Measurements from ENCODE around the gene NUDT12. TPM values are rescaled to one million over a fixed set of nuclear protein-coding genes. Genes with fewer than 3 reads are reported as not detected.

NUDT12 gene
- total RNA-seq, 4 donors from 2014 or later, result 1.5 to 37.1 (median 11.5) TPM

GRCh38 chr5:103569313-103570060 lies 6.9 kb upstream of the NUDT12 start:
- Histone ChIP-seq H3K36me3 (no peaks in the 10 kb centered on the region), H3K27me3 (no peaks in the 10 kb centered on the region), H3K4me1 (no peaks in the 10 kb centered on the region), H3K4me3 (no peak overlapping the region), H3K27ac (no peak overlapping the region), H3K9me3 (no peaks in the 10 kb centered on the region)
- TF ChIP-seq POLR2A (IDR thresholded peaks at IDR 0.05) (no peak), CTCF (IDR thresholded peaks at IDR 0.05) (no peak)
- no peak for DNase-seq
- intact Hi-C loops (cut with DNase I; ENCODE audit: low total_unique reads), result no loop called here

- Histone ChIP-seq H3K4me1 (peaks cover 0 to 4% of the 10 kb centered on the region in 2 donors), H3K9me3 (no peaks in the 10 kb centered on the region), H3K27me3 (no peaks in the 10 kb centered on the region), H3K27ac (no peak overlapping the region), H3K36me3 (no peaks in the 10 kb centered on the region), H3K4me3 (no peak overlapping the region)
- no peak for TF ChIP-seq POLR2A (IDR thresholded peaks at IDR 0.05)
- TF ChIP-seq CTCF (IDR thresholded peaks at IDR 0.05), result no peak
- intact Hi-C loops (cut with DNase I; ENCODE audit: low total_unique reads), result no loop called here
- no peak for DNase-seq
Measured at GRCh38 chr5:103565719-103566118, 3.1 kb upstream of the NUDT12 start.

GRCh38 chr5:103561685-103562452 lies 720 bp downstream of the NUDT12 start:
- Histone ChIP-seq H3K27me3 (no peaks in the 10 kb centered on the region), H3K9me3 (no peaks in the 10 kb centered on the region), H3K4me3 (peak overlapping the region; percentile 61 to 65), H3K27ac (peak overlapping the region; percentile 85 to 86), H3K4me1 (peaks cover 0 to 4% of the 10 kb centered on the region in 2 donors), H3K36me3 (no peaks in the 10 kb centered on the region)
- DNase-seq, result no peak
- TF ChIP-seq POLR2A (IDR thresholded peaks at IDR 0.05) (no peak), CTCF (IDR thresholded peaks at IDR 0.05) (no peak)
- intact Hi-C loops (cut with DNase I; ENCODE audit: low total_unique reads), result no loop called here

GRCh38 chr5:103560826-103561225 lies 1.8 kb downstream of the NUDT12 start:
- Histone ChIP-seq H3K36me3 (no peaks in the 10 kb centered on the region), H3K9me3 (no peaks in the 10 kb centered on the region), H3K4me3 (no peak overlapping the region), H3K4me1 (peaks cover 0 to 4% of the 10 kb centered on the region in 2 donors), H3K27ac (no peak overlapping the region), H3K27me3 (no peaks in the 10 kb centered on the region)
- intact Hi-C loops (cut with DNase I; ENCODE audit: low total_unique reads), result no loop called here
- TF ChIP-seq POLR2A (IDR thresholded peaks at IDR 0.05) (no peak), CTCF (IDR thresholded peaks at IDR 0.05) (no peak)
- DNase-seq, result no peak

GRCh38 chr5:103546858-103547257 lies 15.7 kb downstream of the NUDT12 start:
- Histone ChIP-seq H3K36me3 (no peaks in the 10 kb centered on the region), H3K4me3 (no peak overlapping the region), H3K4me1 (no peaks in the 10 kb centered on the region), H3K27ac (no peak overlapping the region), H3K9me3 (no peaks in the 10 kb centered on the region), H3K27me3 (no peaks in the 10 kb centered on the region)
- intact Hi-C loops (cut with DNase I; ENCODE audit: low total_unique reads), result no loop called here
- TF ChIP-seq CTCF (IDR thresholded peaks at IDR 0.05), result no peak
- no peak for TF ChIP-seq POLR2A (IDR thresholded peaks at IDR 0.05)
- DNase-seq, result no peak
